GM18511 (cell line): Measurements from ENCODE around the gene BET1.
"Not testable (repeated sequence)": the region's sequence is repeated elsewhere in the genome, so short reads cannot be mapped to it uniquely, and the experiment has no call there.

Experiments used
- ATAC-seq: cut with Tn5 transposase; IDR thresholded peaks from one replicate; pipeline ENCODE4 v1.9.1; 2021; ENCODE audit warnings: mild to moderate bottlenecking, moderate library complexity; ENCODE audit not compliant: unreplicated experiment

The BET1 gene, protein sequence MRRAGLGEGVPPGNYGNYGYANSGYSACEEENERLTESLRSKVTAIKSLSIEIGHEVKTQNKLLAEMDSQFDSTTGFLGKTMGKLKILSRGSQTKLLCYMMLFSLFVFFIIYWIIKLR

DNA sequence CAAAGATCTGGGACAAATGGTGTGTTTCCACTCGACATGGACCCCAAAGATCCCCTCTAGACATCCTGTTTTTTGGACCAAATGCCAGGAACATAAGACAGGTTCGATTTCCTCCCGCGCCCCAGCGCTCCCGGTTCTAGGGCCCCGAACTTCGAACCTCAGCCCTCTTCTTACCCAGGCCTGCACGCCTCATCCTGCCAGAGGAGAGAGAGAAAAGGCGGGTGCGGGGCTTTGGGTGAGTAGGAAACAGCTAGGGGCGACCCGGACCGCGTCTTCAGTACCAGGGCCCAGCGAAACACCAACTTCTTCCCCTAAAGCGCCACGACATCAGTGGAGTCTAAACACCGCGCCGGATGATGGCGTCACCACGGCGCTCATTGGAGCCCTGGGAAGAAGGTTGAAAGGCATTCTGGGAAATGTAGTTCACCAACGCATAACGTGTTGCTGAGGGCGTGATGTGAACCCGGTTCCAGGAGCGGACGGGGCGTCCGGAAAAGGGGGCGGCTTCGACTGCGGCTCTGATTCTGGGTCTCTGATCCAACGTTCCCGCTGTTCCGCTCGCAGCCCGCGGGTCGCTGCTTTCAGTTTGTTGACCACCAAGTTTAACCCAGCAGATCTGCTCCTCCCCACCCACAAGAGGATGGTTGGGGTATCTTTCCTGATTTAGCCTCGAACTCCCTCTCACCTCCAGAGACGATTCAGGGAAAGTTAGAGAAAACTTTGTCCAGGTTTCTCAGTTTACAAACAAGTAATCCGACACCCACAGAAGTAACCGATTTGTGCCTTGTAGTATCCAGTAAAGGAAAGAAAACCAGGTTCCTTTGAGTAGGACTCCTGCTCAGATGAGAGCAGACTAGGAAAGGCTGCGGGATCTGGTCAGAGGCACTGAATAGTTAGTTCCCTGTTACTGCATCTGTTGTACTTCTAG, at the start of gene BET1:
BET1 (minus strand) TSS at position 332 of the 928 bp plus-strand sequence; CDS start at position 193, 139 bp downstream.
- peak; percentile 94 for ATAC-seq

DNA sequence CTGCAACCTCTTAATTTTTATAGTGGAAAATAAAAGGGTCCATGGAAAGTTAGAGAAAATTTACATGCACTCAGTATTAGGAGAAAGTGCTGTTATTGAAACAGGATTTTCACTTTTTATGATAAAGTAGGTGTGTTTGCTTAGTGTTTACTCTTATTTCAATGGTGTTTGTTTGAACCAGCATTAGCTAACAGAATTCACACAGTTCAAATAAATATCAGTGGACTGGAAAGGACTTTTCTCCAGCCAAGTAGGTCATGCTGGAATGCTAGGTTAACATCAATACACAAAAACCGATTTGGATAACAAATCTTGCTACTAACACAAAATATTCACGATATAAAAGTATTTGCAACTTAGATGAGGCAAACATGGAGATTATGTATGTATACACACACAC, 49.4 kb upstream of the BET1 start:
- ATAC-seq: no peak

DNA sequence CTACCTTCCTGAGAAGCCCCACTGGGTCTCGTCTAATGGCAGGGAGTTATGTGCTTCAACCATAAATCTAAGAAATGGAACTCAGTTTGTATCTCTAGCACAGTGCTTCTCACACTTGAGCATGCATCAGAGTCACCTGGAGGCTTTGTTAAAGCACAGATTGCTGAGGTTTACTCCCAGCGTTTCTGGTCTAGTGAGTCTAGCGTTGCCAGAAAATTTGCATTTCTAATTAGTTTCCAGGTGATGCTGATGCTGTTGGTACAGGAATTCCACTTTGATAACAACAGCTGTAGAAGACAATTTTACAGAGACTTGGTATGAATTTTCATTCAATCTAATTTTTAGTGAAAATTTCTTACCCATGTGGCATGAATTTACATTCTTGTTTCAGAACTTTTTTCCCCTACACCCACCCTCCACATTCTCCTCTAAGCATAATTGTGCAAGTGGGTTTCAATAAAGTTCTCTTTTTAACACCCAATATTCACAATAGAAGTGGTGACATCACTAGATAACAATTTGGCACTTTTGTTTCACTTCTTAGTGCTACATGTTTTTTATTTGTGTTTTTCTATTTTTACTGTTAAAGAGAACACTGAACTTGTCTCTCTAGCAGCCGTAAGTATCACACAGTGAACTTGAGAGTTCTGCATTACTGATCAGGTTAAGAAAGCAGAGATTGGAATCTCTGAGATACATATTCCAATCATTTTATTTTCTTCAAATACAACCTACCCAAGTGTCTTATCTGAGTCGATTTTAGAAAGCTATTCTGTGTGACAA, 48.4 kb upstream of the BET1 start:
- peak; percentile 47 for ATAC-seq

DNA sequence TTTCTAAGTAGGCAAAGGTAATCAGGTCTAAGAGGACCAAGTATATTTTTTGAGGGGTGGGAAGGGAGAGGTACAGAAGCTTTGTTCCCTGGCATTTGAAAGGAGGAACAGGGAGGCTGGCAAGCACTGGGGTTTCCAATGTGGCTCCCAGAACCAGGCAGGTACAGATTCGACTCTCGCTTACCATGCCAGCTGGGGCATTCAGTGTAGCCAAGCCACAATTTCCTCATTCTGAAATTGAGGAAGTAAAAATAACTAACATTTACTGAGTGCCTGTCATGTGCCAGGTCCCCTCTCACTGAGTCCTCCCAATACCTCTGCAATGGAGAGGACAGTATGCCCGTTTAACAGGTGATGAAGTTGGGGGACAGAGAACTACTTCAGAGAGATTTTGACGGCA, 45.9 kb upstream of the BET1 start:
- peak; percentile 89 for ATAC-seq

DNA sequence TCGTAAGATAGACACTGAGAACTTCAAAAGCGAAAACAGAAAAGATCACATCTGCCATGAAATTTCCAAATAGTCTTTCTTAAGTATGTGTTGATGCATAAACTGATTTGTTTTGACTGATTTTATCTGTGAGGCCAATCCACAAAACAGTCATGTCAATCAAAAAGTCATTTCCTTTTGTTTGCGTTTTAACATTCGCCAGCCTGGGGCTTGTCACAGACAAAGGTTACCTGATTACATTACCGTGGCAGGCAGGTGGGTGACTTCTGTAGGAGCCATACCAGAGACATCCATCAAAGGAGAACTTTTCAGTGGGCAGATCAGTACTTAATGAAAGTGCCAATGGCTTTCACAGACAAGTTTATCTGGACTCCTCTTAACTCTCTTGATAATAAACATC, 45.5 kb upstream of the BET1 start:
- ATAC-seq: peak; percentile 28

DNA sequence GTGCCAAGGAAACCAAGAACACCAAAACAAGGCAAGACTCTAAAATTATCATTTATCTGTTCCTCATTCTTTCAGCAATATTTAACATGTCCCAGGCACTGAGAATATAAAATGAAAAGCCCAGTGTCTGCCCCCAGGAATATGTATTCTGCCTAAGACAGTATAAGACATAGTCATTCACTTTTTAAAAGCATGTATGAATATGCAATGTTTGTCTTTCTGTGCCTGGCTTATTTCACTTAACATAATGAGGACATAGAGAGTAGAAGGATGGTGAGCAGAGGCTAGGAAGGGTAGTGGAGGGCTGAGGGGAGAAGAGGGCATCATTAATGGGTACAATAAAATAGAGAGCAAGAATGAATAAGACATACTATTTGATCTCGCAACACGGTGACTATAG, 44.6 kb upstream of the BET1 start:
- no peak for ATAC-seq

DNA sequence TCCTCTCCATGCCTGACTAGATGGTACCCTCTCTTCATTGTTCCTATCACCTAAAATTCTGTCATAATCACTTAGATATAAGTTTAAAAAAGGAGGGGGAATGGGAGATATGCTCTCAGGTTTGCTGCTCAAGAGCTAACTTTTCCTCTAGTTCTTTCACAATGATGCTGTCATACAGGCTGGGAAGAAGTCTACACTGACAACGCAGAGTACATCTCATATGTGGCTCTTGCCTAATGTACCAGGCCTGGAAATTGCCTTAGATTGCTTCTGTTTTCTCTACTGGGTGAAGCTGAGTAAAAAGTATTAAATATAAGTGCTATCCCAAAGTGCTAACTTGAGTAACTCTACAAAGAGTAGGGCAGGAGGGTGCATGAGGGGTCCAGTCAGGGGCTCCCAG, 43.8 kb upstream of the BET1 start:
- ATAC-seq: no peak

DNA sequence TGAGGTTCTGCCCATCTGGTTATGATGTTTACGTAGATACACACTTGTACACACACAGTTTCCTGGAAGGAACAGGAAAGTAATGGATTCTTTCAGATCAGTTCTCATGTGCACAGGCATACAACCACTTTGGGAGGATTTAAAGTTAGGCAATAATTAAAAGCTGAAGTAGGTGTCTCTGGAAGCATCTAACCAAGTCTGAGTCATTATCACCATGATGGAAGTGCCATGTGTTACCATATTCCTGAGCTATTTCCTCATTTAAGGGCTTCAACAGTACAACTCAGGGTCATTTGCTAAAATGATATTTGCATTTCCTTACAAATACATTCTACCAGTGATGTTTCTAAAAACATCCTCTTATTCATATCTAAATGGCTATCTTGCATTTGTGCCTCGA, 41.4 kb upstream of the BET1 start:
- no peak for ATAC-seq

DNA sequence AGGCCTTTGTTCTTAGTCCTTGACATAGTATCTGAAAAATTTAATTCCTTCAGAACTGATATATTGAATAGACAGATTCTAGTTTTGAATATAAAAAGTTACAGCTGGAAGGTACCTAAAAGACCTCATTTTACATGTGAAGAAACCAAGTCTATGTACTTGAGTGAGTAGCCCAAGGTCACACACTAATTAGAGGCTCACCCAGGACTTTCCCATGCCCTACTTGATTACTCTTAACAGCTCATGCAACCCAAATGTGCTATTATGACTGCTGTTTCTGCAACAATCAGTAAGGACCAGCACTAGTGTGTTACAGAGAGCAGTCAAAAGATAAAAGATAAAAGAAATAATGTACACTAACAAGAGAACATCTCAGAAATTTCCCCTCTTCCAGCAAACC, 40.7 kb upstream of the BET1 start:
- no peak for ATAC-seq

DNA sequence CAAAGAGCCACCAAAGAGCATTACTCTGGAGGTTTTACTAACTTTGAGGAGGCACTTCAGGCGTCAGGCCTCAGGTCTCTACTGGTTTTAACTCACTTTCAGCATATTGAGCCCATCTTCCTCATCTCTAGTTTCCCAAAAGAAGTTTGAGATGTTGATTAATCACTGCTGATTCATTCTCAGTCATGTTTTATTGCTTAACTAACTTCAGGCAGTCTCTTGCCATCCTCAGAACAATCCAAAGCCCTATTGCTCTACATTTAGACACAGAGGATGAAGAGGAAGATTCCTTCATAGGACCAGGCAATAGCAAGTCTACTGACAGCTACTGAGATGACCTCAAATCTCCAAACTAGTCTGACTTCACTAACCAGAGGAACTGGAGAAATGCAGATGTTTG, 39.1 kb upstream of the BET1 start:
- no peak for ATAC-seq

DNA sequence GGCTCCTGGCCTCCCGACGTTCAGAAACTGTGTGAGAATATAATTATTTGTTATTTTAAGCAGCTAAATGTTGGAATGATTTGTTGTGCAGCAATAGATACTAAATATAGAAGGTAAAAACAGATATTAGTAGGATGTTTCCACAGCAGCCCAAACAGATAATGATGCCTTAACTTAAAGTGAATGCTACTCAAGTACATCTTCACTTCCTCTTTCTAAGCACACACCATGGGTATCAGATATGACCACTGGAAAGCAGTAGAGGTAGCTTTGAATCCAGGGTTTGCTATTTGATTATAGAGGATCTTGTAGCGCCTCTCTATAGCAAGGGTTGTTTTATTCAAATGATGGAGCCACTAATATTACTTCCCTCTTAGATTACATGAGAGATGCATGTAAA, 38.2 kb upstream of the BET1 start:
- ATAC-seq: peak; percentile 76

DNA sequence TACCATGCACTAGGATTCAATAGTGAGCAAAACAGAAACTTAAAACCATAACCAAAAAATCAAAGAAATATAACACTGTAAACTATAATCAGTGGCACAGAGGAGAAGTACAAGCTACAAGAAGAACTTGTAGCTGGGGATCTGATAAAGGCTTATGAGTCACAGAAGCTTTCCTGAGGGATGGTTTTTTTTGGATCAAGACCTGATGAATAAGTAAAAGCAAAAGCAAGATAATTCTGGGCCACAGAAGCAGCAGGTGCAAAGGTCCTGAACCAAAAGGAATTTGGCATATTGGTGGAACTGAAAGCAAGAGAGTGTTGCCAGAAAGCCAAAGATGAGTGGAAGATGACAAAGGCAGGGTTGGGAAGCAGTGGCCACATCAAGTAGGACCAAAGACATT, 37.4 kb upstream of the BET1 start:
- no peak for ATAC-seq

DNA sequence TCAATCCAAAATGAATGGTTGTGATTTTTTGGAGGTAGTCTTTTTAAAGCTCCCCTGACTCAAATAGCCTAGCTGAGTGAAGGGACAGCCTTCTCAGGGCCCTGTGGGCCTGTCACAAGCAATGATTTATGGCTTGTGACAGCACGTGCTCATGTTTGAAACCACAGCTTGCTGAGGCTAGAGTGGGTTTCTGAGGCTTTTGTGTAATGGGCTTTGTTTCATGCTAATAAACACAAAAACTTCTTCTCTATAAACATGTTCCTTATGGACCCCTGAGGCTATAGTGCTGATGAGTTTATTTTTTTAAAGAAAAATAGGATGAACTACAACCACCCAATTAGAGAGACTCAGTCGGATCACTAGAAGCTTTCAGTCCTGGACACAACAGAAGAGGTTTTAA, 36.1 kb upstream of the BET1 start:
- no peak for ATAC-seq

DNA sequence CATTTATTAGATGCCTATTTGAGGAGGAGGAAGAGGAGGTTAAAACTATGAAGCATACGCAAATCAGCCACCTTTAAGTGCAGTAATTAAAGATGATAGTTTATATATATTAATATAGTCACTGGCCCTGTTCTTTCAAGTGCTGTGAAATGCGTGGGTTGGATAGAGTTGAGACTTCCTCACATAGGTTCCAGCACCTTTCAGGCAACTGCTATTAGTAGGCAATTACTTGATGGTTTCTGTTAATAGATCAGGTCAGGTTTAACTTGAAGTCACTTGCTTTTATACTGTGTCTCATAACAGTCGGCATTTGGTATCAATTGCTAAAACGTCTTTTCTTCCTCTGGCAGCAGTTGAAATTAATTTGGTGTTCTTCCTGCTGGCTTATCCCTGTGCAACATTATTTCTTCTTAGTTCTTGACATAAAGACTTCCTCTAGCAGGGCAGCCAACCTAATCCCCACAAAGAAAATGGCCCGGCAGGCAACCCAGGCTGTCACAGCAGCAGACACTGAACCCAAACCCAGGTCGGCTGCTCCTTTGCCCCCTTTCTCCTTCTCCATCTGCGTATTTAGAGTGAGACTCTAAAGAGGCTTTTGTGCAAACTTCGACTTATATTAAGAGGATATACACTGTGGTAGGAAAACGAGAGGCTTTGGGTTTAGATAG, 35.3 kb upstream of the BET1 start:
- ATAC-seq: peak; percentile 52

DNA sequence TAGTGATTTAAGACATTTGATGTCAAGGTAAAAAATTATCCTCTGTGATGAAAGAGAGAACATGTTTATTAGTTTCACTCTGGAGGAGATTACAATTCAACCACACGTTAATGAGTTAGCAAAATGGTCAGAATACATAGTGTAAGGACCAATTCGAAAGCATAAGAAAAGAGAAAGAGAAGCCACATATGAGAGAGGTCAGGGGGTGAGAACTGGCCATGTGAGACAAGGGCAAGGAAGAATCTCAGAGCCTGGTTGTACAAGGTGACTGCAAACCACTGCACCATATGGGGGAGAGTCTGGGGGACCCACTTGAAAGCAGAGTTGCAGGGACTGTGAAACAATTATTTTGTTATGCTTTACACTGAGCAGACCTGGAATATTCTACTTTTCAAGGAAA, 27.7 kb upstream of the BET1 start:
- ATAC-seq: no peak

DNA sequence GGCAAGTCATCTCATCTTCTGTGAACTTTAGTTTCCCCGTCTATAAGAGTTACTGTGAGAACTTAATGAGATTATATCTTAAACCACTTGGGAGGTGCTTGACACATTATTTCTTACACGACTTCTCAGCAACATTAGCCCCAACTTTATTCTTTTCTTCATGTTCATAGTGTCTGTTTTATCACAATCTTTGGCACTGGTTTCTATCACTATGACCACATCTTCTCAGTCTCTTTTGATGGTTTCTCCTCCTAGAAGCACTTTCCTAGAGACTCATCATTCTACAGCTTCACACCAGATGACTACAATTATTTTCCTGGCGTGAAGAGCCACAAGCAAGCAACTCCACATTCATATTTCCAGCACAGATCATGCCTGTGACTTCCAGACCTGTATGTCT, 26.5 kb upstream of the BET1 start:
- no peak for ATAC-seq

DNA sequence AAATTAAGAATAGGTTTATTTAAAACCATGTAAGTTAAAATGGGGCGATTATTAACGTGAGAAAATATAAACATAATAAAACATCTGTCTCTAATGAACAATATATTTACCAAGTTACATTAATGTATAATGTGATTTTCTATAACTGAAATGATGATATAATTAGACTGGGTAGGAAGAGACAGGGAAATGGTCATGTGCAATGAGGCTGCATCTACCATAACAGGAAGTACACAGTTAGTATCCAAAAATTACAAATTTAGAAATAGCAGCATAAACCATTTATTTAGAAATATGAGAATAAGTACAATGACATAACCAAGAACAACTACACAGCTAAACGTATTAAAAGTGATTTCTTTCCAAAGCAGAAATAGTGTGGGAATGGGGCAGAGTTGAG, 25.8 kb upstream of the BET1 start:
- ATAC-seq: no peak

DNA sequence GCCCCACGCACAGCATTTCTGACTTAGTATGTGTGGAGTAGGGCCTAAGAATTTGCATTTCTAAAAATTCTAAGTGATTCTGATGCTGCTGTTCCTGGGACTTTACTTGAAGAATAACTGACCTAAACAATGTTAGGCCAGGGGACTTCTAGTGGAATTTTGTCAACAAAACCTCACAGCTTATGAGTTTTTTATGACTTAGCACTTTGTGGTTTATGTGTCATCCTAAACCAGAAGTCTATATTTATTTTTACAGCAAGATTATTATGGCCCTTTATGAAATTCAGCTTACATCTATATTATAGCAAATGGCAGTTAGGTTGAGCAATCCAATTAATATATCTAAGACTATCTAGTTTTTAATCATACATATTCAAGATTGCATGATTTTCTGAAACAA, 24.6 kb upstream of the BET1 start:
- ATAC-seq: no peak

DNA sequence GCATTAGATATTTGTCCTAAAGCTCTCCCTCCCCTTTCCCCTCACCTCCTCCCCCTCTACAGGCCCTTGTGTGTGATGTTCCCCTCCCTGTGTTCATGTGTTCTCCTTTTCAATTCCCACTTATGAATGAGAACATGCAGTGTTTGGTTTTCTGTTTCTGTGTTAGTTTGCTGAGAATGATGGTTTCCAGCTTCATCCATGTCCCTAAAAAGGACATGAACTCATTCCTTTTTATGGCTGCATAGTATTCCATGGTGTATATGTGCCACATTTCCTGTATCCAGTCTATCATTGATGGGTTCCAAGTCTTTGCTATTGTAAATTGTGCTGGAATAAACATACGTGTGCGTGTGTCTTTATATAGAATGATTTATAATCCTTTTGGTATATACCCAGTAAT, 22.5 kb upstream of the BET1 start:
- ATAC-seq: not testable (repeated sequence)

DNA sequence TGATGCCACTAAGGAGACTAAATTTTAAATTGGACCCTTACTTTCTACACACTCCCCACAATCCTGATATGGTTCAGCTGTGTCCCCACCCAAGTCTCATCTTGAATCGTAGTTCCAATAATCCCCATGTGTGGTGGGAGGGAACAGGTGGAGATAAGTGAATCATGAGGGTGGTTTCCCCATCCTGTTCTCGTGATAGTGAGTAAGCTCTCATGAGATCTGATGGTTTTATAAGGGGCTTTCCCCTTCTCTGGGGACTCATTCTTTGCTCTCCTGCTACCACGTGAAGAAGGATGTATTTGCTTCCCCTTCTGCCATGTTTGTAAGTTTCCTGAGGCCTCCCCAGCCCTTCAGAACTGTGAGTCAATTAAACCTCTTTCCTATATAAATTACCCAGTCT, 18.4 kb upstream of the BET1 start:
- ATAC-seq: peak; percentile 50

DNA sequence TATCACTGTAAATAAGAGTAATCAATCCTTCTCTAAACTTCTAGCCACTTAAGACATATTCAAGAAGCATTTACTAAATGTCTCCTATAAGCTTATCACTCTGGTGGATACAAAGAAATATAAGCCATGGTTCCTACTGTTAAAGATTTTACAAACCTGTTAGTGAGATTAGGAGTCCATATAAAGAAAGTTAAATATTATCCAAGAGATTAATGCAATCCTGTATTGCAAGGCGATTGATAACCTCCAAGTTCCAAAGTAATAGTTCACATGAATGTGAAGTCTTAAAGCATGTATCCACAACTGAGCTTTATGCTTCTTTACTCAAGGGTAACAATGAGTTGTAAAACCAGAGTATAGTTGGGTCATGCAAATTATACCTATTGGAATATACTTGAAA, 12.6 kb upstream of the BET1 start:
- ATAC-seq: no peak
